HG03139 (cell line): Measurements from ENCODE around the gene ZBTB8A.
"Not testable (repeated sequence)": the region's sequence is repeated elsewhere in the genome, so short reads cannot be mapped to it uniquely, and the experiment has no call there.

Source experiments
- ATAC-seq: cut with Tn5 transposase; IDR thresholded peaks from one replicate; pipeline ENCODE4 v1.9.1; 2021; ENCODE audit not compliant: unreplicated experiment

The ZBTB8A gene

DNA sequence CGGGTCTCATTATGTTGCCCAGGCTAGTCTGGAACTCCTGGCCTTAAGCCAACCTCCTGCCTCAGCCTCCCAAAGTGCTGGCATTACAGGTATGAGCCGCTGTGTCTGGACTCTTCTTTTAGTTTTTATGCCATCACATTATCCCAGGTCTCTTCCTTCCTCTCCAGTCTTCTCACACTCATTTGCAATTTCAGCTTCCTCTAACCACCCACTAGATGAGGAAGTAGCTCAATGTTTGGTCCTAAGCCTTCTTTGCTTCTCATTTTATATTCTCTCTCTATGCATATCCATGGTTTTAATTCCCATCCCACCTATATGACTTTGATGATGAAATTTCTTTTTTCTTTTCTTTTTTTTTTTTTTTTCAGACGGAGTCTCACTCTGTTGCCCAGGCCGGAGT lies 3.1 kb upstream of the ZBTB8A start:
- no peak for ATAC-seq

DNA sequence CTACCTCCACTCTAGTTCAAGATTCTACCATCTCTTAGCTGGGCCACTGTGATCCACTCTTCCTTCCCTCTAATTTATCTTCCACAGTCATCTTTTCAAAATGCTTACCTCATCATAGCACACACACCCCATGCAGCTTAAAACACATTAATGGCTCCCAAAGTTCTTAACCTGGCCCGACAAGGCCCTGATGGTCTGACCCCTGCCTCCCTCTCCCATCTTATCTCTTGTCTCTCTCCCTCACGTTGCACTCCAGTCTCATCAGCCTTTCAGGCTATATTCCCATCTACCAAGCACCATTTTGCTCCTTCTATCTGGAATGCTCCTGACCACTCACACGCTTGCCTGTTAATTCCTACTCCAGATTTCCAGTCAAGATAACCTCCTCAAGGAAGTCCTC lies 2.5 kb upstream of the ZBTB8A start:
- ATAC-seq = no peak

DNA sequence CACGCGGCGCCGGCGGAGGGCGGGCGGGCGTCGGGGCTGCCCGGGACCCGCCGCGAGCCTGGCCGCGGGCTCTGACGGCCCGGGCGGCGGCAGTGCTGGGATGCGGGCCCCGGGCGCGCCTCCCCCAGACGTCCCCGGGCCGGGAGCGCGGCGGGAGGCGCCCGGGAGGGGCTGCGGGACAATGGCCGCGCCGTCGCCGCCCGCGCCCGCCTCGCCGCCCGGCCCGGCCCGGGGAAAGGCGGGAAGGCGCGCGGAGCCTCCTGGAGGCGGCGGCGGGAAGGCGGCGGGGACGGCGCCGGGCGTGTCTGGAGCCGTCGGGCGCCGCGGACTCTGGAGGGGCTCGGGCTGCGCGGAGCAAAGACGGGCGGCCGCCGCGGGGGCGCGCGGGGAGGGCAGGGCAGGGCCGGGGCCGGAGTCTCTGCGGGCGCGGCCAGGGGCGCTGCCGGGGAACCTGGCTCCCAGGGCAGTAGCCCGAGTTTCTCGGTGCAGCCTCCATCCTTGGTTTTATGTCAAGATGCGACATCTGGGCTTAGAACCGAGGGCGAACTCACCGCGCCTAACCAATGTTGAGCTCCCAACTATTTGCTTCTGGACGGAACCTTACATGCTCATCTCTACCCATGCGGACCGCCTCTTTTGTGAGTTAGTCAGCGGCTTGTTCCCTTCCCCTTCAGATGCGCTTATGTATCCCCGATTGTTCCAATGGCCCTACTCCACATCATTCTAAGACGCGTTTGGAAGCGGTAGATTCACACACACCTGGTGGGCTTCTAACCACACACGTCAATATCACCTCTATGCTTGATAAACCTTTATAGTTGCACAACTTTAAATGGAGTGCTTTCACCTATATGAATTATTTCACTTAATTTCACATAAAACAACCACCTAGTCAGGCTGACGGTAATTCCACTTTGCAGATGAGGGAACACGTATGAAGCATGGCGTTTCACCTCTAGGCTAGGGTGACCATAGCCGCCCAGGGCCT lies 651 bp downstream of the ZBTB8A start:
- no peak for ATAC-seq

DNA sequence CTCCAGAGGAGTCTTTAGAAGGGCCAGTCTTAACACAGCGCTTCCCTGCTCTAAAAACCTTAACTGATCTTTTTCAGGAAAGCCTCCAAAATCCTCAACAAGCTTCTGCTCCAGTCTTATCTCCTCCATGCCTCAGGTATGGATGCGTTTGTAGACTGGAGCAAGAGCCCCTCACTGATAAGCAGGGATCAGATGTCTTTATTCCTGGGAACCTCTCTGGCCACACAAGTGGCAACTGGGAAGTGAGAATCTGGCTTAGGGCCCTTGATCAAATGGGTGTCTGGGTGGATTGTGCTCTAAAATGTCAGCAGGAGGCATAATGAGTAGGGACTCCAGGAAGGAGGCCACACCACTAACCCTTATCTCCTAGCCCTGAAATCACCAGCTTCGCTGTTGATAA lies 1.4 kb downstream of the ZBTB8A start:
- no peak for ATAC-seq

DNA sequence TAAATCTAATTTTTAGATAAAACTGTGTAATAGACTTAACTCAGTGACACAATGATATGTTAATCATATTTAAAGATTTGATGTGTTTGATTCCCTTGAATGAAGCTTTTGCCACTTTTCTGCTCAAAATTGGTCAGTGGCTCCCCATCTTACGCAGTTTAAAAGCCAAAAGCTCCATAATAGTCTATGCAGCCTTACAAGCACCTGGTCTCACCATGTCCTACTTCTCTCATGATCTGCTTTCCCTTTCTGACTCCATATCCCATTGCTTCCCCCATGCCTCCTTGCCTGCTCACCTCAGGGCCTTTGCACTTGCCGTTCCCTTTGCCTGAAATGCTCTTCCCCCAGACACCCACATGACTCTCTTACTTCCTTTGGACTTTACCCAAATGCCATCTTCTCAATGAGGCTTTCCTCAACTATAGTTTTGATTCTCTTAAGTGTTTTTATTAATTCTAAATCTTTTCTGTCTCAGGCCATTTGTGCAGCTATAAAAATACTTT lies 1.9 kb downstream of the ZBTB8A start:
- no peak for ATAC-seq

DNA sequence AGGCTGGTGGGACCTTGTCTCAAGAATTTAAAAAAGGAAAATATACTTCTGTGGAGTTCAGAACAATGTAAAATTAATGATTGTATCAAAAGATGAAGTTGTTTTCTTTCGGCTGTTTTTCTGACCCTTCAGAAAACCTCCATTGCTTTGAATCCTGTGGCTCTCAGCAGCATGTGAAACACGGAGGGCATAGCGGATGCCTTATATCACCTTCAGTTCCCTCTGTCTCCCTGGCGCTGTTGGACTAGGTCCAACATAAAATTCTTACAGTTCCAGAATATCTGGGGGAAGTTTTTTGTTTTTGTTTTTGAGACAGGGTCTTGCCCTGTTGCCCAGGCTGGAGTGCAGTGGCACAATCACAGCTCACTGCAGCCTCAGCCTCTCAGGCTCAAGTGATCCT lies 7.4 kb downstream of the ZBTB8A start:
- ATAC-seq = no peak

DNA sequence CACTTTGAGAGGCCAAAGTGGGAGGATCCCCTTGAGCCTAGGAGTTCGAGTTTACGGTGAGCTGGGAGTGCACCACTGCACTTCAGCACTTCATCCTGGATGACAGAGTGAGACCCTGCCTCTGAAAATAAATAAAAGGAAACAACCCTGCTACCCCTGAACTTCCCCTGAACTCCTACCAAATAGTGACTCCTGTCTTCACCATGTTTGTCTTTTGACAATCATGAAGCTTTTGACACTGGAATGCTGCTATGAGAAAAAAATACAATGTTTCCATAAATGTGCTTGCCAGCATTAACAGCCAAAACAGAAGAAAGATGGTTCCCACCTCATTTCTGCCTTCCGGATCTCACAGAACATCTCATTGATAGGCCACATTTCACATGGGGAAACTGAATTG lies 10.4 kb downstream of the ZBTB8A start:
- ATAC-seq = no peak

DNA sequence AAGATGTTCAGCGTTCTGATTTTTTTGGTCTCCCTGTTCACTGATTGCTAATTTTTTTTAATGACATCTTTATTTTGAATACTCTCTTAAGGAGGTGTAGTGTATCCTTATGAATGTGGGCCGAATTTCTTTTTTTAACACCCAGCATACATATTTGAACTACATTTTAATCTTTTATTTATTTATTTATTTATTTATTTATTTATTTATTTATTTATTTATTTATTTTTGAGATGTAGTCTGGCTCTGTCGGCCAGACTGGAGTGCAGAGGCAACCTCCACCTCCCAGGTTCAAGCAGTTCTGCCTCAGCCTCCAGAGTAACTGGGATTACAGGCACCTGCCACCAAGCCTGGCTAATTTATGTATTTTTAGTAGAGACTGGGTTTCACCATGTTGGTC lies 15.1 kb downstream of the ZBTB8A start:
- ATAC-seq = no peak

DNA sequence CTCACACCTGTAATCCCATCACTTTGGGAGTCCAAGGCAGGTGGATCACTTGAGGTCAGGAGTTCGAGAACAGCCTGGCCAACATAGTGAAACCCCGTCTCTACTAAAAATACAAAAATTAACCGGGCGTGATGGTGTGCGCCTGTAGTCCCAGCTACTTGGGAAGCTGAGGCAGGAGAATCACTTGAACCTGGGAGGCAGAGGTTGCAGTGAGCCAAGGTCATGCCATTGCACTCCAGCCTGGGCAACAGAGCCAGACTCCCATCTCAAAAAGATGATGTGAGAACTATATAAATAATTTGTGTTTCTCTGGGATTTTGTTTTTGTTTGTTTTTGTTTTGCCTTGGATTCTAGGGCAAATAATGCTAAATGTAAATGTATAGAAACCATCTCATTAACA lies 17.8 kb downstream of the ZBTB8A start:
- not testable (repeated sequence) for ATAC-seq

DNA sequence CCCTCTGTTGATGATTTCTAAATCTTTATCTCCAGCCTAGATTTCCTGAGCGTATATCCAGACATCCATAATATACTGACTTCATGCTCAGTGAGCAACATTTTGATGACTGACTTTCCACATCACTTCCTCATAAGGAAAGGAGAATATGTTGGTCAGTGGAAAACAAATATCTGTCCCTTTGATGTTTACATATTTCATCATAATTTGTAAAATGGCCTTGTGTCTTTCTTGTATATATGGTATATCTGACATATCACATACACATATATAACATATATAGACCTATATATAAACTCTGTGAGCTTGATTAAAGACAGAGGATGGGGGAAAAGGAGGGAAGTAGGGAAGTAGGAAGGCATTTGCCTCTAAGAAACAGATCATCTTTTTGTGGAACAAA lies 18.6 kb downstream of the ZBTB8A start:
- ATAC-seq = no peak

DNA sequence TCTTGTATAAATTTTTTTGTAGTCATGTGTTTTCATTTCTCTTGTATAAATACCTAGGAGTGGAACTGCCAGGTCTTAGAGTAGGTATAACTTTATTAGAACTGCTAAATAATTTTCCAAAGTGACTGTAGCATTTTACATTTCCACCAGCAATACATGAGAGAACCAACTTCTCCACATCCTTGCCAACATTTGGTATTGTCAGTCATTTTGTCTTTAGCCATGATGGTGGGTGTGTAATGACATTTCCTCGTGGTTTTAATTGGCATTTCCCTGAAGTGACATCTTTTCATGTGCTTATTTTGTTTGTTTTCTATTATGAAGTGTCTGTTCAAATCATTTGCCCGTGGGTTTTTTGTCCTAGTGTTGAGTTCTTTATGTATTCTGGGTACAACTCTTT lies 29.7 kb downstream of the ZBTB8A start:
- ATAC-seq = no peak

DNA sequence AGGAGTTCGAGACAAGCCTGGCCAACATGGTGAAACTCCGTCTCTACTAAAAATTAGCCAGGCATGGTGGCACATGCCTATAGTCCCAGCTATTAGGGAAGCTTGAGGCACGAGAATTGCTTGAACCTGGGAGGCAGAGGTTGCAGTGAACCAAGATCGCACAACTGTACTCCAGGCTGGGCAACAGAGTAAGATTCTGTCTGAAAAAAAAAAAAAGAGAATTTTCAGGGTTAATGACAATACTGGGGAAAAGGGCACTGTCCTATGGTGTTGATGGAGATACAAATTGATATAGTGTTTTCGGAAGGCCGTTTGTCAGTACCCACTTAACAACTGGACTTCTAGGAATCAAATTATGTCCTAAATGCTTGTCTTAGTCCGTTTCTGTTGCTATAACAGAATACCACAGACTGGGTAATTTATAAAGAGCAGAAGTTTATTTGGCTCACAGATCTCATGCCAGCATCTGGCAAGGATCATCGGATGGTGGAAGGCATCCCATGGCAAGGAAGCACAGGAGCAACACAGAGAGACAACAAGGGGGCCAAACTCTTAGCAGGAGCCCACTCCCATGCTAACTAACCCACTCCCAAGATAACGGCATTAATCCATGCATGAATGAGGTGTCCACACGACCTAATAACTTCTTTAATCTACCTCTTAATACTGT lies 41.3 kb downstream of the ZBTB8A start:
- ATAC-seq = no peak

DNA sequence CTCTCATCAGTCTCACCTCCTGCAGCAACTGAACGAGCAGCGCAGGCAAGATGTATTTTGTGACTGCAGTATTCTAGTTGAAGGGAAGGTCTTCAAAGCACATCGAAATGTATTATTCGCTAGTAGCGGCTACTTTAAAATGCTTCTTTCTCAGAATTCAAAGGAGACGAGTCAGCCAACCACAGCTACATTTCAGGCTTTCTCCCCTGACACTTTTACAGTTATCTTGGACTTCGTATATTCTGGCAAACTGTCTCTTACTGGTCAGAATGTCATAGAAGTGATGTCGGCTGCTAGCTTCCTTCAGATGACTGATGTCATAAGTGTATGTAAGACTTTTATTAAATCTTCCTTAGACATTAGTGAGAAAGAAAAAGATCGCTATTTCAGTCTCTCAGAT lies 53.7 kb downstream of the ZBTB8A start:
- no peak for ATAC-seq

DNA sequence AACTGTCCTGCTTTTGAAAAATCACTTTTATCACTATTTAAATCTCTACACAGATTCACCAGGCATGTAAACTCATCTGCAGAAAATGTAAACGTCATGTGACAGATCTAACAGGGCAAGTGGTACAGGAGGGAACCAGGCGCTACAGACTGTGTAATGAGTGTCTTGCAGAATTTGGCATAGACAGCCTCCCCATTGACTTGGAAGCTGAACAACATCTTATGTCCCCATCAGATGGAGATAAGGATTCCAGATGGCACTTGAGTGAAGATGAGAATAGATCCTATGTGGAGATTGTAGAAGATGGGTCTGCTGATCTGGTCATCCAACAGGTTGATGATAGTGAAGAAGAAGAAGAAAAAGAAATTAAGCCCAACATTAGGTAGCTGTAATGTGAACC lies 60.8 kb downstream of the ZBTB8A start:
- ATAC-seq = no peak

DNA sequence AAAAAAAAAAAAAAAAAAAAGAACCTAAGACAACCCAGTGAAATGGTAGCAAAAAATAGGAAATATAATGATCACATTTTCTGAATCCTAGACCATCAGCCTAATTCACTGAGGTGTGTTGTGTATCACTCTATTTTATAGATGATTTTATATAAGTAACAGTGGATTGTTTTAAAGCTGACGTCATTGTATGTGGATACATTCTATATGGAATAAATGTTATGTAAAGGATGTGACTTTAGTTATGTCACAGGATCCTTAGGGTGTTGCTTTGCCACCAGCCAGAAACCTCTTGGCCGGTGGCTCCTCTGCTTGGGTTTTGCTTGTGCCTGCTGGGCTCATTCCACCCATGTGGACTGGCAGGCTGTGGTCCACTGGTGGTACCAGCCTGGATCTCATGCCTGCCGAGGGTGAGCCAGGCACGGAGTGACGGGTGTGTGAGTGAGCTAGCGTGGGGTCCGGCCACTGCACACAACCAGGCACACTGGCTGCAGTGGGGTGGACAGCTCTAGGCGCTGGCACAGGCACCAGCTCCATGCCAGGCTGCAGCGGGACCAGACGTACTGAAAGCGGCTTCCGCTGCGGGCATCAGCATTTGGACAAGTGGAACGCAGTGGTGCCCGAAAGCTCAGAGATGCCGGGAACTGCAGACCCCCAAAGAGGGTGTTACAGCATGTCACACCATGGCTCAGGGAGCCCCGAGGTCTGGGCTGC lies 66.6 kb downstream of the ZBTB8A start:
- ATAC-seq = no peak

DNA sequence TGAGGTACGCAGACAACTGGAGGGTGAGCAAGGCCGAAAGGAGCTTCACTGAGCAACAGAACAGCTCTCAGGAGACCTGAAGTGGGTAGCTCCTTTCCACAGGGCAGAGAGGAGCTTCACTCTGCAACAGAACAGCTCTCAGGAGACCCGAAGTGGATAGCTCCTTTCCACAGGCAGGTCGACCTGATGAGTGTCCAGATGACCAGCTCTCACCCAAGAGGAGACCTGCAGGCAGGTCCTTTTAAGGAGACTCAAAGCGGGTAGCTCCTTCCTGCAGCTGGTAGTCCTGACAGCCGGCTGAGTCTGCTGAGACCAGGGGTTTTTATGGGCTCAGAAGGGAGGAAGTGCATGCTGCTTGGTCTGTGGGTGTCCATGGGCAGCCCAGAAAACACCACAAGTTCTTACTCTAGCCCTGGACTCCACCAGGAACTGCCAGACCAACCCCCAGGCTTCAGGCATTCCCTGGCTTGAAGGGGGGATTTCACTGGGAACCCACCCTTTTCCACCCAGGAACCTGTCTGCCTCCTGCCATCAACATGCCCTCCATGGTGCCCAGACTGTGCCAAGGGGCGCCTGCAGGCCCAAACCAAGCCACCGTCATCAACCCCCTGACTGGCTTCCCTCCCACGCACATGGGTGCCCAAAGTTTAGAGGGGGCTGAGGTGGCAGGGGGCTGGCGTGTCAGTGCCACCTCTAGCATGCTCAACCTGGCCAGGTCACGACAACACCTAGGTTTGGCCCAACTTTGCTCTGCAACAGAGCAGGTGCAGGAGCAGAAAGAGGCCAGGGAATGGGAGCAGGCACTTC lies 67.5 kb downstream of the ZBTB8A start:
- no peak for ATAC-seq

DNA sequence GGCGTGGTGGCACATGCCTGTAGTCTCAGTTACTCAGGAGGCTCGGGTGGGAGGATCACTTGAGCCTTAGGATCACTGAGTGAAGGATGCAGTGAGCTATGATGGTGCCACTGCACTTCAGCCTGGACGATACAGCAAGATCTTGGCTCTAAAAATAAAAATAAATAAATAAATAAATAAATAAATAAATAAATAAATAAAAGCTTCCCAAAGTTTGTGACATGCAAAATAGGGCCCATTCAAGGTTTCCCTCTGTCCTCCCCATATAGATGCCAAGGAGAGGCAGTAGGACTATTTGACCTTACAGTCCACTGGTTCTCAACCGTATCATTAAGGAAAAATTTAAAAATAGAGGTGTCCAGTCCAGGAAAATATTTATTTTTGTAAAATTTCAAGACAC lies 70.0 kb downstream of the ZBTB8A start:
- no peak for ATAC-seq

DNA sequence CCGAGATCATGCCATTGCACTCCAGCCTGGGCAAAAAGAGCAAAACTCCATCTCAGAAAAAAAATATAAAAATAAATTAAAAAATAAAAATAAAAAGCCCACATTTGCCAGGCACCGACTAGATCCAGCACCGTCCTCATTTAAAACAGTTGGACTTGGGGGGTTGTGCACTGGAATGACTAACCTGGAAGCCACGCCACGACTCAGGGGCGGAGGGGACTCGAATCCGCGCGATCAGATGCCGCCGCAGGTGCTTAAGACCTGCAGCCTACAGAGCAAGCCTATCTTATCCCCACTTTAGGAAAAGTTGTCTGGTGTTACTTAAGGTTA lies 72.6 kb downstream of the ZBTB8A start:
- no peak for ATAC-seq

DNA sequence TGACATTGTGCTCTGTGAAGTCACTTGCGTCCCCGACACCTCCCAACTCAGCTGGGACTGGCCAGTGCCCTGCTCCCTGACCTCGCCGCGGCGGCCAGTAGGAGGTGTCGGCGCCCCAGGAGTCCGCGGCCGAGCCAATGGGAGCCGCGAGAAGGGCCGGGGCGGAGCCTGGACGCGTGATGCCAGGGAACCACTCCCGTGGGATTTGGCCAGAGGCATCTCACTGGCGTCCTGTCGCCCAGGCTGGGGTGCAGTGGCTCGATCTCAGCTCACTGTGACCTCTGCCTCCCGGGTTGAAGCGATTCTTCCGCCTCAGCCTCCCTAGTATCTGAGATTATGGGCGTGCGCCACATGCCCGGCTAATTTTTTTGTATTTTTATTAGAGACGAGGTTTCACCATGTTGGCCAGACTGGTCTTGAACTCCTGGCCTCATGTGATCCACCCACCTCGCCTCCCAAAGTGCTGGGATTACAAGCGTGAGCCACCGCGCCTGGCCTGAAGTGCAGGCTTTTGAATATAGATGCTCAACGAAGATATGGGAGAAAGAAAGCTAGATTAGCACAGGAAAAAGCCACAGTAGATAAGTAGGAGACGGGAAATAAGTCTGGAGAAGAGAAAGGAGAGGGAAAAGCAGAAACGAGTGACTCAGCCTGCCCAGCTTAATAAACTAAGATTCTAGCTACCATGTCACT lies 73.1 kb downstream of the ZBTB8A start:
- peak; percentile 79 for ATAC-seq

DNA sequence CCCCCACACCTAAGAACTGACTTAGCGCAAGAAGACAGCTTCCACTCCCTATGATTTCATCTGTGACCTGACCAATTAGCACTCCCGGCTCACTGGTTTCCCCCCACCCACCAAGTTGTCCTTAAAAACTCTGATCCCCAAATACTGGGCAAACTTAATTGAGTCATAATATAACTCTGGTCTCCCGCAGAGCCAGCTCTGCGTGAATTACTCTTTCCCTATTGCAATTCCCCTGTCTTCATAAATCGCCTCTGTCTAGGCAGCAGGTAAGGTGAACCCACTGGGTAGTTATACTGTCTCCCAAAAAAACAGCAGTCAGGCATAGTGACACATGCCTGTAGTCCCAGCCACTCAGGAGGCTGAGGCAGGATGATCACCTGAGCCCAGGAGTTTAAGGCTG lies 74.2 kb downstream of the ZBTB8A start:
- ATAC-seq = no peak
